Heart left ventricle (tissue), 13 donors: ENCODE data around the gene VSTM1.

Experiments
- POLR2A ChIP-seq, 2 donors: fragments of 450-650 bp; IDR thresholded peaks; one replicate each; pipeline ENCODE4 v1.6.1; 2017; ENCODE audit warnings: antibody characterized with exemption in 2 of 2, mild to moderate bottlenecking in 2 of 2, moderate library complexity in 2 of 2
- TF ChIP-seq, protein P1 (sequence below), 12 donors: fragments of 200-600 bp; sonication (generic) in 4 of 12; IDR thresholded peaks; one replicate each; pipeline versions ENCODE4 v1.5.0 to v1.8.0; 2018 to 2022; ENCODE audit warnings: antibody characterized with exemption in 12 of 12, mild to moderate bottlenecking in 5 of 12
- donor health status: ischemic (EF 13 %, LVEDD 7.1; RV severe dilation, severe dysfunction).
- donor health status: DM: no; HTN: yes; CAD: no.
- donor health status: DM: no; HTN: no; CAD: no.
- donor health status: ischemic (EF 25% LVEDD 6.9; RV normal size, moderate dysfunction).
- donor health status: ischemic (EF 25% LVEDD 5.7; RV mildly dilated, moderate dysfunction).
- donor health status: ischemic (EF 35%, LVEDD 5.7; RV mildly dilated, moderate dysfunction).
- donor health status: nonischemic (EF 11% LVEDD 7.7; RV severe dilation, severe dysfunction).
- donor health status: DM: yes; HTN: yes; CAD: no.
- donor health status: PGD.
- donor health status: ischemic (EF 29% LVEDD 5.4; RV normal size, mild dysfunction).
- donor health status: nonischemic (EF 23%, LVEDD 6.1; RV moderate dilation, normal function).

DNA sequence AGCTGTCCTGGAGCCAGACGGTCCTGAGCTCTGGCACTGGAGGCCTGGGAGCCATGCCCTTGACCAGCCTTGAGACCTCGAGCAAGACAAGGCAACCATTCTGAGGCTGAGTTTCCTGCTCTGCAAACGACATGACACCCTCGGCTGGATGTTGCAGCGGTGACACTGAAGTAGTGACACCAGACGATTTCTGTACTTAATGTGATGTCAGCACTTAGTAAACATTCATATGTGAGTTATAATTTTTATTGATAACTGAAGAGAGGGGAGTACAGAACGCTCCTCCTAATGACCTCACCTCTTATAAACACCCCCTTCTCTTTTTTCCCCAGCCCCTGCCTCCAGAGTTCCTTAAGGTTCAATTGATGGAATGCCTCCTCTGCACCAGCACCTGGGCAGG is 44.8 kb upstream of the VSTM1 start:
- TF ChIP-seq, protein P1, sequence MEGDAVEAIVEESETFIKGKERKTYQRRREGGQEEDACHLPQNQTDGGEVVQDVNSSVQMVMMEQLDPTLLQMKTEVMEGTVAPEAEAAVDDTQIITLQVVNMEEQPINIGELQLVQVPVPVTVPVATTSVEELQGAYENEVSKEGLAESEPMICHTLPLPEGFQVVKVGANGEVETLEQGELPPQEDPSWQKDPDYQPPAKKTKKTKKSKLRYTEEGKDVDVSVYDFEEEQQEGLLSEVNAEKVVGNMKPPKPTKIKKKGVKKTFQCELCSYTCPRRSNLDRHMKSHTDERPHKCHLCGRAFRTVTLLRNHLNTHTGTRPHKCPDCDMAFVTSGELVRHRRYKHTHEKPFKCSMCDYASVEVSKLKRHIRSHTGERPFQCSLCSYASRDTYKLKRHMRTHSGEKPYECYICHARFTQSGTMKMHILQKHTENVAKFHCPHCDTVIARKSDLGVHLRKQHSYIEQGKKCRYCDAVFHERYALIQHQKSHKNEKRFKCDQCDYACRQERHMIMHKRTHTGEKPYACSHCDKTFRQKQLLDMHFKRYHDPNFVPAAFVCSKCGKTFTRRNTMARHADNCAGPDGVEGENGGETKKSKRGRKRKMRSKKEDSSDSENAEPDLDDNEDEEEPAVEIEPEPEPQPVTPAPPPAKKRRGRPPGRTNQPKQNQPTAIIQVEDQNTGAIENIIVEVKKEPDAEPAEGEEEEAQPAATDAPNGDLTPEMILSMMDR (IDR thresholded peaks at IDR 0.05), result no peak
- no peak for TF ChIP-seq POLR2A (IDR thresholded peaks at IDR 0.05)
